ENCODE results near the gene INPP5E.
A peak's percentile ranks its signal among the peaks of the same experiment; 100 is the strongest.
"Not testable (repeated sequence)": the region's sequence is repeated elsewhere in the genome, so short reads cannot be mapped to it uniquely, and the experiment has no call there.

Gene INPP5E

GRCh38 chr9:136426787-136427186 is 12.9 kb downstream of the INPP5E start:
- TF ChIP-seq CTCF (conservative IDR thresholded peaks at IDR 0.05; ENCODE audit: control insufficient read depth, insufficient read depth, low read depth, low read length), result no peak
- peak; percentile 58 for DNase-seq (ENCODE audit: low read depth)
- H3K4me3 ChIP-seq (ENCODE audit: control insufficient read depth, low read depth, low read length), result no peak overlapping the region

GRCh38 chr9:136425367-136425766 is 14.3 kb downstream of the INPP5E start:
- H3K4me3 ChIP-seq (ENCODE audit: control insufficient read depth, low read depth, low read length); DNase-seq (ENCODE audit: low read depth): not testable (repeated sequence)

- H3K4me3 ChIP-seq (ENCODE audit: control insufficient read depth, low read depth, low read length), result no peak overlapping the region
- no peak for DNase-seq (ENCODE audit: low read depth)
- no peak for TF ChIP-seq CTCF (conservative IDR thresholded peaks at IDR 0.05; ENCODE audit: control insufficient read depth, insufficient read depth, low read depth, low read length)
Observed at GRCh38 chr9:136424750-136425362, 14.8 kb downstream of the INPP5E start.

GRCh38 chr9:136423432-136424146 is 16.1 kb downstream of the INPP5E start:
- DNase-seq (ENCODE audit: low read depth), result no peak
- TF ChIP-seq CTCF (conservative IDR thresholded peaks at IDR 0.05; ENCODE audit: control insufficient read depth, insufficient read depth, low read depth, low read length), result no peak
- H3K4me3 ChIP-seq (ENCODE audit: control insufficient read depth, low read depth, low read length), result no peak overlapping the region

GRCh38 chr9:136422876-136423275 is 16.8 kb downstream of the INPP5E start:
- DNase-seq (ENCODE audit: low read depth), result no peak
- no peak for TF ChIP-seq CTCF (conservative IDR thresholded peaks at IDR 0.05; ENCODE audit: control insufficient read depth, insufficient read depth, low read depth, low read length)
- no peak overlapping the region for H3K4me3 ChIP-seq (ENCODE audit: control insufficient read depth, low read depth, low read length)

- DNase-seq (ENCODE audit: low read depth), result no peak
- TF ChIP-seq CTCF (conservative IDR thresholded peaks at IDR 0.05; ENCODE audit: control insufficient read depth, insufficient read depth, low read depth, low read length), result no peak
Observed at GRCh38 chr9:136421791-136422190, 17.9 kb downstream of the INPP5E start.

GRCh38 chr9:136419092-136419420 is 20.6 kb downstream of the INPP5E start:
- TF ChIP-seq CTCF (conservative IDR thresholded peaks at IDR 0.05; ENCODE audit: control insufficient read depth, insufficient read depth, low read depth, low read length), result no peak
- H3K4me3 ChIP-seq (ENCODE audit: control insufficient read depth, low read depth, low read length), result no peak overlapping the region
- no peak for DNase-seq (ENCODE audit: low read depth)

More at GRCh38 chr9:136421791-136422190, 17.9 kb downstream of the INPP5E start:
- no peak overlapping the region for H3K4me3 ChIP-seq (ENCODE audit: control insufficient read depth, low read depth, low read length)
